DOHH2 (cell line): ENCODE data around the gene RASSF4.

ENCODE experiments used
- H3F3A ChIP-seq: fragments of 200-600 bp; sonication (generic), shearing (Covaris generic); 2 replicates; pipeline ENCODE4 v1.6.0; 2016; ENCODE audit warnings: antibody characterized with exemption, mild to moderate bottlenecking; ENCODE audit not compliant: control insufficient read depth, insufficient read depth
- H3K27ac ChIP-seq: fragments of 200-600 bp; sonication (generic); 2 replicates; pipeline ENCODE4 v1.5.1; 2014; ENCODE audit warnings: low read depth, mild to moderate bottlenecking, low read length, moderate library complexity
- H3K27me3 ChIP-seq: fragments of 200-600 bp; sonication (generic); 2 replicates; pipeline ENCODE4 v1.6.1; 2014; ENCODE audit warnings: mild to moderate bottlenecking, low read length, mixed read lengths; ENCODE audit not compliant: control insufficient read depth
- H3K36me3 ChIP-seq: fragments of 200-600 bp; sonication (generic); 2 replicates; pipeline ENCODE4 v1.6.1; 2014; ENCODE audit warnings: mild to moderate bottlenecking, low read length, moderate library complexity, mixed read lengths; ENCODE audit not compliant: control insufficient read depth
- H3K4me1 ChIP-seq: fragments of 200-600 bp; sonication (generic); 2 replicates; pipeline ENCODE4 v1.6.1; 2014; ENCODE audit warnings: mild to moderate bottlenecking, low read length, mixed read lengths; ENCODE audit not compliant: control insufficient read depth
- H3K4me2 ChIP-seq: fragments of 200-600 bp; sonication (generic); 2 replicates; pipeline ENCODE4 v1.6.0; 2014; ENCODE audit warnings: mild to moderate bottlenecking, low read length, moderate library complexity
- H3K4me3 ChIP-seq: fragments of 200-600 bp; sonication (generic); 2 replicates; pipeline ENCODE4 v1.5.1; 2014; ENCODE audit warnings: mild to moderate bottlenecking, low read length, mixed read lengths
- H3K79me2 ChIP-seq: fragments of 200-600 bp; sonication (generic); 2 replicates; pipeline ENCODE4 v1.6.1; 2014; ENCODE audit warnings: mild to moderate bottlenecking, low read length, mixed read lengths; ENCODE audit not compliant: control insufficient read depth
- H3K9me2 ChIP-seq: fragments of 200-600 bp; sonication (generic); replicated peaks from 2 replicates; pipeline ENCODE4 v1.6.1; 2014; ENCODE audit warnings: mild to moderate bottlenecking, low read length, mixed read lengths; ENCODE audit not compliant: control insufficient read depth
- H3K9me3 ChIP-seq: fragments of 200-600 bp; sonication (generic); 2 replicates; pipeline ENCODE4 v1.6.1; 2014; ENCODE audit warnings: antibody characterized with exemption, low read length, mixed read lengths; ENCODE audit not compliant: control insufficient read depth, insufficient read depth
- H4K20me1 ChIP-seq: fragments of 200-600 bp; sonication (generic); 2 replicates; pipeline ENCODE4 v1.6.0; 2014; ENCODE audit warnings: low read depth, mild to moderate bottlenecking, antibody characterized with exemption, low read length, moderate library complexity; ENCODE audit not compliant: control insufficient read depth, insufficient read depth
- EZH2phosphoT487 ChIP-seq: fragments of 200-600 bp; sonication (generic); IDR thresholded peaks from 2 replicates; pipeline ENCODE4 v1.6.1; 2017; ENCODE audit warnings: borderline replicate concordance, mild to moderate bottlenecking, antibody characterized with exemption, low read length, moderate library complexity, mixed read lengths
- TF ChIP-seq, protein P1 (sequence below): fragments of 200-600 bp; sonication (generic); IDR thresholded peaks from one replicate; pipeline ENCODE4 v1.5.1; 2014; ENCODE audit warnings: antibody characterized with exemption, mild to moderate bottlenecking, low read depth, low read length; ENCODE audit not compliant: poor library complexity, severe bottlenecking

RASSF4 gene

DNA sequence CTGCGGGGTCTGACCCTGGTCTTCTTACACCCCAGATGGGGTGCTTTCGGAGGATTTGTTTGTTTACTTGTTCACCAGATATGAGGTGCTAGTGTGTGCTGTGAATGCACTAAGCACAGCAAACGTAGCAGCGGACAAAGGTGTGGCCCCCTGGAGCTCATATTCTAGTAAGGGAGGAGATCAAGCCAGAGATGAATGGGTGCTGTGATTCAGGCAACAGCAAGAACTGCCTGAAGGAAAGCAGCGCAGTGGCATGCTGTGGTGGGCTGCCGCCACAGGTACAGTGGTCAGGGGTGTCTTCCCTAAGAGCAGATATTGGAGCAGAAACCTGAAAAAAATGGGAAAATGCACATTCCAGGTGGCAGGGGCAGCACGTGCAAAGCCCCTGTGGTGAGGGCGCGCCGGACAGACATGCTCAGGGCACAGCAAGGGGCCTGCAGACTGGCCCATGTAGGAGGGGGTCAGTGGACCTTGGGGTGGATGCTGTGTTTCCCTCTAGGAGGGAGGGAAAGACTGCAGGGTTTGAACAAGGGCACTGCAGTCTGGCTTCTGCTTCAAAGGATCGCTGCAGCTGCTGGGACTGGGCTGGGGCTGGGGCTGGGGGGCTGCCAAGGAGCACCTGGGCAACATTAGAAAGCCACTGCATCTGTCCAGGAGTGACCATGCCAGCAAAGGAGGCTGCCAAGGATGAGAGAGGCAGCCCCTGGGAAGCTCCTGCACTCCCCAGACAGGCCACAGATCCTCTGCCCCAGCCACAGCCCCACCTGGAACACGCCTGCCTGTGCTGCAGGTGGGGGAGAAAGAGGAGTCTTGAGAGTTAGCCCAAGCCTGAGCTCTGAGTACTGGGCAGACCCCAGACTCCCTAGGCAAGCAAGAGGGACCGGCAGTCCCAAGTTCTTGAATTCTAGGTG, 19.9 kb downstream of the RASSF4 start:
- Histone ChIP-seq H3K79me2 (no peaks in the 10 kb centered on the region), H4K20me1 (no peaks in the 10 kb centered on the region), H3K36me3 (no peaks in the 10 kb centered on the region), H3K4me1 (peaks cover 20% of the 10 kb centered on the region), H3K9me2 (no peaks in the 10 kb centered on the region), H3K4me3 (no peak overlapping the region), H3K27ac (no peak overlapping the region), H3K27me3 (peaks cover 19% of the 10 kb centered on the region), H3K9me3 (no peaks in the 10 kb centered on the region), H3K4me2 (no peak overlapping the region), H3F3A (no peaks in the 10 kb centered on the region)
- TF ChIP-seq, protein P1, sequence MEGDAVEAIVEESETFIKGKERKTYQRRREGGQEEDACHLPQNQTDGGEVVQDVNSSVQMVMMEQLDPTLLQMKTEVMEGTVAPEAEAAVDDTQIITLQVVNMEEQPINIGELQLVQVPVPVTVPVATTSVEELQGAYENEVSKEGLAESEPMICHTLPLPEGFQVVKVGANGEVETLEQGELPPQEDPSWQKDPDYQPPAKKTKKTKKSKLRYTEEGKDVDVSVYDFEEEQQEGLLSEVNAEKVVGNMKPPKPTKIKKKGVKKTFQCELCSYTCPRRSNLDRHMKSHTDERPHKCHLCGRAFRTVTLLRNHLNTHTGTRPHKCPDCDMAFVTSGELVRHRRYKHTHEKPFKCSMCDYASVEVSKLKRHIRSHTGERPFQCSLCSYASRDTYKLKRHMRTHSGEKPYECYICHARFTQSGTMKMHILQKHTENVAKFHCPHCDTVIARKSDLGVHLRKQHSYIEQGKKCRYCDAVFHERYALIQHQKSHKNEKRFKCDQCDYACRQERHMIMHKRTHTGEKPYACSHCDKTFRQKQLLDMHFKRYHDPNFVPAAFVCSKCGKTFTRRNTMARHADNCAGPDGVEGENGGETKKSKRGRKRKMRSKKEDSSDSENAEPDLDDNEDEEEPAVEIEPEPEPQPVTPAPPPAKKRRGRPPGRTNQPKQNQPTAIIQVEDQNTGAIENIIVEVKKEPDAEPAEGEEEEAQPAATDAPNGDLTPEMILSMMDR: no peak
- TF ChIP-seq EZH2phosphoT487: no peak

DNA sequence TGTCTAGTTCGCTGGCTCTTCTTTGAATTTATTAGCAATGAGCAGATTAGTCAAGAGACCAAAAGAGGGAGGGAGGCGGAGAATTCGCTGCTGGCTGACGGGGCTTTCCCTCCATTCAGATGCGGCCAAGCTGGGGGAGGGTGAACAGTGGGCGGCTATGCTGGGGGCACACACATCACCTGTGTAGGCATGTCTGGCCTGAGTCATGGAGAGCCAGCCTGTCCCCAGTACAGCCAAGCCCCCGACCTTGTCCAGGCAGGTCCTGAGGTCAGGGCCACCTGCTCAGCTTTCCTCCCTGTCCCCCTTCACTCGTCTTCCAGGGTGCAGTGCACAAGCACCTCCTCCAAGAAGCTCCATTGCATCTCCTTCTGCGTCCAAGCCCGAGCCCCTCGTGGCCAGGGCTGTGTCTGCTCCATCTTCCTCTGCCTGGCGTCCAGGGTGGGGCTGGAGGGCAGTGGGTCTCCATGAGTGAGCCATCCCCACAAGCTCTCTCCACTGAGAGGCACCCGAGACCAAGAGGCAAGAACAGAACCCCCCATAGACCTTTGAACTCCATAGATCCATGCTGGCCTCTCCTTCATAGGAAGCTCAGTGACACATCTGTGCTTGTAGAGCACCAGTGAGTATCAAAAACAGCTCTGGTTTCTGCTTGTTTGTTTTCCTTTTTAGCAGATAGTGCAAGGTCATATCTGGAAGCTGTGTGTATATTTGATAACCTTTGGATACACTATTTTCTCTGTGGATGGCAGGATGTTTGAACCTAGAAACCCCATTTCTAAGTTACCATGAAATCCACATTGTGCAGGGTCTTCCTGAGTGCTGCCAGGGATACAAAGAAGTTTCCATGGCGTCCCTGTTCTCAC, 20.9 kb downstream of the RASSF4 start:
- H3K9me3 ChIP-seq: no peaks in the 10 kb centered on the region
- H3K27ac ChIP-seq: no peak overlapping the region
- no peaks in the 10 kb centered on the region for H3K36me3 ChIP-seq
- peaks cover 24% of the 10 kb centered on the region for H3K27me3 ChIP-seq
- H3F3A ChIP-seq: no peaks in the 10 kb centered on the region
- no peaks in the 10 kb centered on the region for H3K9me2 ChIP-seq
- no peaks in the 10 kb centered on the region for H3K79me2 ChIP-seq
- no peak overlapping the region for H3K4me2 ChIP-seq
- peaks cover 14% of the 10 kb centered on the region for H3K4me1 ChIP-seq
- H3K4me3 ChIP-seq: no peak overlapping the region
- no peak for TF ChIP-seq EZH2phosphoT487
- TF ChIP-seq, protein P1: no peak
- H4K20me1 ChIP-seq: no peaks in the 10 kb centered on the region

DNA sequence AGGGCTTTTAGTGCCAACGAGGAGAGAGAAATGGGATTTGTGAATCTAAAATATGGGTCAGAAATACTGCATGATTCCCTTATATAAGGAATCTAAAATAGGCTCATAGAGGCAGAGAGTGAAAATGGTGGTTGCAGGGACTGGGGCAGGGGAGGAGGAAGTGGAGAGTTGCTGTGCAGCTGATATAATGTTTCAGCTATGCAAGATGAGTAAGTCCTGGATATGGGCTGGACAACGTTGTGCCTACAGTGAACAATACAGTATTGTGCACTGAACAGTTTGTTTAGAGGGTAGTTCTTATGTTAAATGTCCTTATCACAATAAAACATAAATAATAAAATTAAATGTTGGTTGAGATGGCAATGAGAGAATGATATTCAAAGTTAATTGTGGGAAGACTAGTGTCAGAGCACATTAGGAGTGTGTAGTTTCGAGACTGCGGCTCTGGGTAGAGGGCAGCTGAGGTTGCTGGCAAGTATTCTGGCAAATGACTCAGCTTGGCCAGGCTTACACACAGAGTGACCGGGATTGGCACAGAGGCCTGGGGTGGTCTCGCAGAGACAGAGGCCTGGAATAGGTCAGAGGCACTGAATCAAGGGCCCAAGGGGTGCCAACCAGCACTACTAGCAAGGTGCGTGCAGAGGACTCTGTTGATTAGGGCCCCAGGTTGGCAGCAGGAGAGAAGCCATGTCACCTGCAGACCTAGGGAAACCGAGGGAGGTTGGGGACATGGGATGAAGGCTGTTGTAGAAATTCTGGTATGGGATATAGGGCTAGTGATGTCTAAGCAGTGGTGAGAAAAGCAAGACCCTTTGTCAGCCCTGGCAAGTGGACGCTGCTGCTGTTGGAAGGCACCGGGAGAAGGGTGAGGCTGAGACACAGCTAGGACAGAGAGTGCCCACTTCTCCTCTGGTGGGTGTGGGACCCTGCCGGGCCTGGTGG, 21.8 kb downstream of the RASSF4 start:
- Histone ChIP-seq H3K9me2 (no peaks in the 10 kb centered on the region), H3K27me3 (peaks cover 26% of the 10 kb centered on the region), H3K4me2 (no peak overlapping the region), H3K79me2 (no peaks in the 10 kb centered on the region), H3K4me3 (no peak overlapping the region), H3K9me3 (no peaks in the 10 kb centered on the region), H3K27ac (no peak overlapping the region), H3K4me1 (peaks cover 11% of the 10 kb centered on the region), H3K36me3 (no peaks in the 10 kb centered on the region), H3F3A (no peaks in the 10 kb centered on the region), H4K20me1 (no peaks in the 10 kb centered on the region)
- TF ChIP-seq EZH2phosphoT487: no peak
- TF ChIP-seq, protein P1: no peak
